NCI-H510A treated with DMSO at 0.1 percent for 48 hours (cell line): ENCODE results near the gene SAPCD2.
"Not testable (repeated sequence)": the region's sequence is repeated elsewhere in the genome, so short reads cannot be mapped to it uniquely, and the experiment has no call there.

Experiments used
- DNase-seq: peaks from one replicate; lab custom pipeline; 2025; lab: John Stamatoyannopoulos, UW

SAPCD2 gene

DNA sequence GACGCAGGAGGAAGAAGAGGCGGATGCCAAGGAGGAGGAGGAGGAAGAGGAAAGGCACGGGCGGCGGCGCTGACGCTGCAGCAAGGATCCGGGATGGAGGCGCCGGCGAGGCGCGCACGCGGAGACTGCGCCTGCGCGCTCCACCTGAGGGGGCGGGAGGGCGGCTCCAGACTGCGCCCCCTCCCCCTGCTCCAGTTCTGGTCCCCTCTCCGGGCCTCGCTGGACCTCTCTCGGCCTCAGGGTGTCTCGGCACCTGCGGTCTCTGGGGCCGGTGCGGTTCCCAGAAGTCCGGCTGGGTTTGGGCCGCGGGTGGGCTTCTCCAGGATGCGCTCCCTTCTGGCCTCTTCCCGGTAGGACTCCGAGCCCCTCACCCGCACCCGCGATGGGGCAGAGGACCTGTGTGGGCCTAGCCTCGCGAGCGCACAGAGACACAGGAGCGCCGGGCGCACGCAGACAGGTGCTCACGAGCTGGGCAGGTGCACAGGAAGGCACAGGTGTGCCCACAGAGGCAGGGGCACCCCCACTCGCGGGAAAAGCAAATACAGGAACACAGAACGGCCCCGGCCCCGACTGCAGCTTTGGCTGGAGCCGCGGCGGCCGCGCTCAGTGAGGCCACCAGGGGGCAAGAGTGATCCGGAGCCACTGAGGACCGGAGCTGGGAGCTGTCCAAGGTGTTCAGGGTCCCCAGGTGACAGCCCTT, 24.1 kb downstream of the SAPCD2 start, which contains the start of gene NPDC1:
NPDC1 (minus strand) TSS at position 90 of the 700 bp plus-strand sequence. CDS start 188 bp downstream, outside the sequence.
- peak; percentile 89 for DNase-seq

- no peak for DNase-seq
Measured at GRCh38 chr9:137045294-137046087, 24.9 kb downstream of the SAPCD2 start.

- DNase-seq, result peak; percentile 84
Measured at GRCh38 chr9:137044502-137045177, 25.7 kb downstream of the SAPCD2 start.

GRCh38 chr9:137044037-137044436, 26.3 kb downstream of the SAPCD2 start:
- no peak for DNase-seq

GRCh38 chr9:137042751-137043727, 27.3 kb downstream of the SAPCD2 start:
- DNase-seq, result no peak

DNA sequence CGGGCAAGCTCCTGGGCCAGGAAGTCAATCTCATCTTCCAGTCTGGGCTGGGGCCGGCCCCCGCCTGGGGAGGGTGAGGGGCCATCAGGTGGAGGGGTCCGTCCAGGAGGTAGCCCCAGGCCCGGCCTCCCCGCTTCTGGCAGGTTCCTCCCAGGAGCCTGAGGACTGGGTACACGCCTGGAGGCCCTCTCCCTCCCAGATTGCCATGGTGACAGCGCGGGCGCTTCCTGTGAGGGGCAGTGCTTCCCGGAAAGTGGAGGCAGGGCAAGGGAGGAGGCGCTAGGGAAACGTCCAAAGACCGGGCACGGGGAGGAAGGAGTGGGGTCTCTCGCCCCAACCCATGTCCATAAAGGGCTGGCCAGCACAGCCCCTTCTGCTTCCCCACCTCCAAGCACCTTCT, 29.2 kb downstream of the SAPCD2 start:
- DNase-seq, result no peak

DNA sequence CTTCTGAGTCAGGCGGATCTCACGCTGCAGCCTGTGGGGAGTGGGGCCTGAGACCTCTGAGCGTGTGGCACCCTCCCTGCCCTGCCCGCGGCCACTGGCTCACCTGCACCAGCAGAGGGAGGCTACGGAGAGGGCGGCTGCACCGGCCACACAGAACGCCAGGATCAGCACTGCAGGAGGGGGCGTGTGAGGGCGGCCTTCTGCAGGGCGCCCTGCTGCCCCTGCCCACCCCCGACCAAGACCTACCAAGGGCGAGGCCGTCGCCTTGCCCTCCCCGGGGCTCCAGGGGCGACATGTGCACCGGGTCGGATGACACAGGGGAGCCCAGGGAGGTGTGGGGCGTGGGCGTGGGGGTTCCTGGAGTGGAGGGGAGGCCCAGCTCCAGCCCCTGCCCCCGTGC, 29.8 kb downstream of the SAPCD2 start:
- no peak for DNase-seq

DNA sequence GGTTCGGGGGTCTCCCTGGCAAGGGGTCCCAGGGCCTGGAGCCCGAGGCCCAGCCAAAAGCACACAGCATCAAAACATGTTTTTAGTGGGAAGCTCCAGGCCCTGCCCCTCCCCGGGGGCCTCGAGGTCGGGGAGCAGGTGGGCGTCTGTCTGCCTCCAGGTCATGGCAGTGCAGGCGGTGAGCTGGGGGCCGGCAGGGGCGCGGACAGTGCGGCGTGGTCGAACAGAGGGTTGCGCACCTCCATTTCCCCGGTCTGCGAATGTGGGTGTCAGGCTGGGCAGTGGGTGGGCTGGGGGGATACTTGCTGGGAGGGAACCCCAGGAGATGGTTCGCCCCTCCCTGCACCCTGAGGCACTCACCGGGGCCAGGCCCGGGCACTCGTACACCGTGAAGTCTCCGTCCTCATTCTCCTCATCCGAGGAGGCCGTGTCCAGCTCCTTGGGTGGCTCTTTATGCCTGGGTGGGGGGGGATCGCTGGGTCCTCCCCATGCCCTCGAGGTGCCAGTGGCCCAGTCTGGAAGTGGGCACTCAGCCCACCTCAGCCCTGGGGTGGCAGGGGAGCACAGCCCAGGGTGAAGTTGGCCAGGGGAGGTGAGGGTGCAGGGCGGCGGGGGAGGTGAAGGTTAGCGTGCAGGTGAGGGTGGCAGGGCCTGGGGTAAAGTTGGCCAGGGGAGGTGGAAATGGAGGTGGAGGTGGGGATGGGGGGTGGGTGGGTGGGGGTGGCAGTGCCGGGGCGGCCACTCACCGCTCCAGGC, 30.6 kb downstream of the SAPCD2 start:
- DNase-seq, result no peak

DNA sequence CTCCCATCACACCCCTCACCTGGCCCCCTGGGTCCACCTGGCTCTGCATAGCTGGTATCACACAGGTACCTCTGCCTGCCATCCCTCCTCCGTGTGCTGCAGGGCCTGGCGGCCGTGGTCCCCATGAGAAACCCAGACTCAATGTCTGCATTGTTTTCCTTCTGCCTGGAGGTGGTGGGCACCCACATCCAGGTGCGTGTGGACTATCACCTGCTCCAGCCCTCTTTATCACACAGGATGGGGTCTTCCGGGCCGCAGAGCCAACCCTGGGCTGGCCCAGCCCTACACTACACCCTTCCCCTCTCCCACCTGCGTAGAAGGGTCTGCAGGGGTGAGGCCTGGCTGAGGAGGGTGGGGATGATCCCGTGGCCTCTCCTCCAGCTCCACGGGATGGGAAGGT, 31.4 kb downstream of the SAPCD2 start:
- DNase-seq, result no peak

DNA sequence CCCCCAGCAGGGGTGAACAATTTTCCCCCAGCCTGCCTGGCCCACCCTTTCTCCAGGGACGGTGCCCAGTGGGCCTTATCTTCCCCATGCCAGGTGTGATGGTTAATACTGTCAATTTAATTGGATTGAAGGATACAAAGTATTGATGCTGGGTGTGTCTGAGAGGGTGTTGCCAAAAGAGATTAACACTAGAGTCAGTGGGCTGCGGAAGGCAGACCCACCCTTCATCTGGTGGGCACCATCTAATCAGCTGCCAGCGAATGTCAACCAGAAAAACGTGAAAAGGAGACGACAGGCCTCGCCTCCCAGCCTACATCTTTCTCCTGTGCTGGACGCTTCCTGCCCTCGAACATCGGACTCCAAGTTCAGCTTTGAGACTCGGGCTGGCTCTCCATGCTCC, 32.9 kb downstream of the SAPCD2 start:
- DNase-seq, result no peak

DNA sequence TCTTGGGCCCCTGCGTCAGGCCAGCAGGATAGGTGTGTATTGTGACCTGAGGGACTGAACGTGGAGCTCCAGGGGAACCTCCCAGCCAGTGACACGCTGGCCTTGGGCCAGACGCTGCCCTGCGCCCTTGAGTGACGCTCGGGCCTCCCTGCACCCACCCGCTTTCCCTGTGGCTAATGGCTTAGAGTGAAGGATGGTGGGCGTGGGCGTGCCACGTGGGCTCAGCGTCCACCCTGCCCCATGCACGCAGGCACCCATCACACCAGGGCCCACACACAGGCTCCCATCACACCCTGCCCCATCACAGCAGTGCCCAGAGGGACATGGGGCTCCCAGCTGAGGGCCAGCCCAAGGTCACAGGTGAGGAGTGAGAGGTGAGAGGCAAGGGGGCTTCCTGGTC, 33.3 kb downstream of the SAPCD2 start:
- no peak for DNase-seq

DNA sequence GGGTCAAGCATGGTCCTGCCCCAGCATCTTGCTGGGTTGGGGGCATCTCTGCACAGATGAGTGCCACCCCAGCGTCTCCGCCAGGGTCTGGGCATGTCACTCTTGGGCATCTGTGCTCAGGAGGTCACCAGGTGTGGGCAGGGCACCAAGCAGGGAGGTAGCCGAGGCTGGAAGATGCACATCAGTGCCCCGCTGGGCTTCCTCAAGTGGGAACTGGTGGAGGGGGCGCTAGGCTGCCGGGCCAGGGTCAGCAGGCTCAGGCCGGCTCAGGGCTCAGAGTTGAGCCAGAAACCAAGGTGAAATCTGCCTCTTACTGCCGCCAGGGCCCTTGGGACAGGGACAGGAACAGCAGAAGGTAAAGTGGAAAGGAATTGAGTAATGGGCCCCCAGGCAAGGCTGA, 34.4 kb downstream of the SAPCD2 start:
- DNase-seq, result no peak

DNA sequence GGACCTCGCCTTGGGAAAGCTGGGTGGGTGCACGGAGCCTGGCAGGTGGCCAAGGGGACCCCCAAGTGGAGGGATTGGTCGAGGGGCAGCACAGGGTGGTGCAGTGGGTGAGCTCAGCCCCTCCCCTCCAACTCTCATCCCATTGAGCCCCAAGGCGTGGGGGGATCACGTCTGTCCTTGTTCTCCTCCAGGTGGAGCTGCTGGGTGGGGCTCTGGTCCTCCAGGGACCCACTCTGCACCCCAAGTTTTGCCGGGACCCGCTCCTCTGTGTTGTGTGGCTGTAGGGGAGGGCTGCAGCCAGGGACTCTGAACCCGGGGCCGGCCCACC, 34.9 kb downstream of the SAPCD2 start:
- no peak for DNase-seq

GRCh38 chr9:137034709-137035506, 35.4 kb downstream of the SAPCD2 start:
- peak; percentile 90 for DNase-seq

DNA sequence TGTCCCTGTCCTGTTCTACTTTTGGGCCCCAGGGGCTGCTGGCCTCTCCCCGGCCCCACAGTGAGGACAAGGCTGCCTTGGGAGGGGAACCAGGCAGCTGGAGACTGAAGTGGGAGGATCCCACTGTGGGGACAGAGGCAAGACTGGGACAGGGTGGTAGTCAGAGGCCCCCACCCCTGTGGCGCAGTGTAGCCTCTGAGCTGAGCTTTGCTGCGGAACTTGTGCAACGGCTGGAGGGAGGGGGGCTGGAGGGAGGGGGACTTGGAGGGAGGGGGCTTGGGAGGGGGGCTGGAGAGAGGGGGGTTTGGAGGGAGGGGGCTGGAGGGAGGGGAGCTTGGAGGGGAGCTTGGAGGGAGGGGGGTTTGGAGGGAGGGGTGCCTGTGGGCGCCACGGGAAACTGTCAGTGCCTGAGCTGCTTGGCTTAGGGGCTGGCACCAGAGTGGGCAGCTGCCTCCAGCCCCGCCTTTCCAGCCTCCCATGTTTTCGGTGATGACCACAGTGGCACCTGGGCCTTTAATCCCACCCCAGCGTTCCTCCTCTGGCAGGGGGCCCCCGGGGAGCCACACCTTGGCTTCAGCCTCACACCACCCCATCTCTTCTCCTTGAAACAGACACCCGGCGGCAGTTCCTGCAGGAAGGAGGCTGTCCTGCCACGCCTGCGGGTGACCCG, 36.2 kb downstream of the SAPCD2 start:
- no peak for DNase-seq

GRCh38 chr9:137033481-137033880, 36.9 kb downstream of the SAPCD2 start:
- DNase-seq, result not testable (repeated sequence)

DNA sequence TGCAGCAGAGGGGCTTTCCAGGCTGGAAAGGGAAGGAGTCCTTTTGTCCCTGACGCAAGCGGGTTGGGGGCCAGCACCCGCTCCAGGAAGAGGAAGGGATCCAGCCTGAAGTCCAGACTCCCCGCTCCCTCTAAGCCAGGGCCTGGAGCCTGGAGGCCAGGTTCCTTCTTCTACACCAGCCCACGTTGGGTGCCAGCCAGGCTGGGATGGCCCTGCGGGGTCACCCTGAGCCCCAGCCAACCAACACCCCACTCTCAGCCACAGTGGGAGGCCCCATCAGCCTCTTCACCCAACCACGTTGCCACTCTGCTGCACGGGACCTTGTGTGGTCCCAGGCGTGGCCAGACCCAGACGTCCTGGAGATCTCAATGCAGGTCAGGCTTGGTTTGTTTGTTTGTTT, 37.5 kb downstream of the SAPCD2 start:
- DNase-seq, result no peak

GRCh38 chr9:137031904-137032640, 38.3 kb downstream of the SAPCD2 start, which contains the start of gene FUT7:
FUT7 (minus strand) TSS chr9:137032088; CDS start chr9:137031991, 97 bp downstream.
- no peak for DNase-seq
